ENCODE data around the gene PDE9A.

PDE9A gene

DNA sequence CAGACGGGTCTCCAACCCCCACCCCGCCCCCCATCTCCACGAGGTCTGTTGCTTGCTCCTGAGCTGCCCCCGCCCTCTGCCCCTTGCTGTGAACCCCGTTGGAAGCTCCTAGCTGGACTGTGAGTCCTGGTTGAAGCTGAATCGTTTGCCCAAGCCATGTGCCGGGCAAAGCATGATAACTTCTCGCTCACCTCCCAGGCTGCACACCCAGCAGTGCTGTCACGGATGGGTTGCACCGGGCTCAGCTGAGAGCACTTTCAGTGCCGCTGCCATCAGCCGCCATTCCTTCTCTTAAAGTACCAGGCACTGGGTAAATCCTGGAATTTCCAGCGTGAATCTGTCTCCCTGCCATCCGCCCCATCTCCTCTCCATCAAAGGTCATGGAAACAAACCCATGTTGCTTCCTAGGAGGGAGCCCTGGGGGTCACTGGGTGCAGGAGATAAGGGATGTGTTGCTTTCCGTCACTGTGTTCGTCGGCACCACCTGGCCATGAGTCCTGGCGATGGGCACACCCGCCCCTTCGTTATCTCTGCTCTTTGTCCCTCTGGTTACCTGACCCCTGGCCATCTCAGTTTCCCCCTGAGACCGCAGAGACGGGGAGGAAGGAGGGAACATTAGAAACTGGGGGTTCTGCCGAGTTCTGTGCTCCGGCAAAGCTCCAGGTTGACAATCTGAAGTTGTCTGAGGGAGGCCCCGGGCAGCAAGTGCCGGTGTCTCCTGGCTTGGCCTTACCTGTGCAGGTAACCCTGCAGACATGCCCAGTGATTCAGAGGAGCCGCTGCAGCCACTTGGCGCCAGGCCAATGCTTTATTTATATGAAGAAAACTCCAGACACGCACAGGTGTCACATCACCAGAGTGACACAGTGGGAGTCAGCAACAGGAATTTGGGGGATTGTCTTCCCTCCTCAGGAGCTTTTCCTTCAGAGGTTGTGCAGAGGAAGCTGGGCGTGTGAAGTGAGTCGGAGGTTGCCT, 2.7 kb downstream of the PDE9A start:
- TF ChIP-seq, protein P1, sequence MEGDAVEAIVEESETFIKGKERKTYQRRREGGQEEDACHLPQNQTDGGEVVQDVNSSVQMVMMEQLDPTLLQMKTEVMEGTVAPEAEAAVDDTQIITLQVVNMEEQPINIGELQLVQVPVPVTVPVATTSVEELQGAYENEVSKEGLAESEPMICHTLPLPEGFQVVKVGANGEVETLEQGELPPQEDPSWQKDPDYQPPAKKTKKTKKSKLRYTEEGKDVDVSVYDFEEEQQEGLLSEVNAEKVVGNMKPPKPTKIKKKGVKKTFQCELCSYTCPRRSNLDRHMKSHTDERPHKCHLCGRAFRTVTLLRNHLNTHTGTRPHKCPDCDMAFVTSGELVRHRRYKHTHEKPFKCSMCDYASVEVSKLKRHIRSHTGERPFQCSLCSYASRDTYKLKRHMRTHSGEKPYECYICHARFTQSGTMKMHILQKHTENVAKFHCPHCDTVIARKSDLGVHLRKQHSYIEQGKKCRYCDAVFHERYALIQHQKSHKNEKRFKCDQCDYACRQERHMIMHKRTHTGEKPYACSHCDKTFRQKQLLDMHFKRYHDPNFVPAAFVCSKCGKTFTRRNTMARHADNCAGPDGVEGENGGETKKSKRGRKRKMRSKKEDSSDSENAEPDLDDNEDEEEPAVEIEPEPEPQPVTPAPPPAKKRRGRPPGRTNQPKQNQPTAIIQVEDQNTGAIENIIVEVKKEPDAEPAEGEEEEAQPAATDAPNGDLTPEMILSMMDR (IDR thresholded peaks at IDR 0.05; ENCODE audit: extremely low read depth, missing control alignments), result no peak
- no peak for DNase-seq (ENCODE audit: low spot score)

DNA sequence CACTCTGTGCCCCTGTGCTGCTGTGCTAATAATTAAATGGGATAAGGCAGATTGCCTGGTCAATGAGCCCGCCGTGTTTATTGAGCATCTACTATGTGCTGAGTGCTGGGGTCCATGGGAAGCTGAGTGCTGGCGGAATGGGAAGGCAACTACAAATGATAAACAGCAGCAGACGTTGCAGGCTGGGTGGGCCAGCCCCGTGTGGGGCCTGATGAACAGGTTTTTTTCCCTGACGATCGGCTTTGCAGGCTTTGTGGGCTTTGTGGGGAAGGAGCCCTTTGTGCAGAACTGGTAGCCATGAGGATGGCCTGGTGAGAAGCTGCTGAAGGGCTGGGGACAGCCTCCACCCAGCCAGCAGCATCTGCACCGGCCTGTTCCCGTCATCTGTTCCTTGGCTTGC, 3.5 kb downstream of the PDE9A start:
- TF ChIP-seq, protein P1 (IDR thresholded peaks at IDR 0.05; ENCODE audit: extremely low read depth, missing control alignments), result no peak
- DNase-seq (ENCODE audit: low spot score), result no peak

DNA sequence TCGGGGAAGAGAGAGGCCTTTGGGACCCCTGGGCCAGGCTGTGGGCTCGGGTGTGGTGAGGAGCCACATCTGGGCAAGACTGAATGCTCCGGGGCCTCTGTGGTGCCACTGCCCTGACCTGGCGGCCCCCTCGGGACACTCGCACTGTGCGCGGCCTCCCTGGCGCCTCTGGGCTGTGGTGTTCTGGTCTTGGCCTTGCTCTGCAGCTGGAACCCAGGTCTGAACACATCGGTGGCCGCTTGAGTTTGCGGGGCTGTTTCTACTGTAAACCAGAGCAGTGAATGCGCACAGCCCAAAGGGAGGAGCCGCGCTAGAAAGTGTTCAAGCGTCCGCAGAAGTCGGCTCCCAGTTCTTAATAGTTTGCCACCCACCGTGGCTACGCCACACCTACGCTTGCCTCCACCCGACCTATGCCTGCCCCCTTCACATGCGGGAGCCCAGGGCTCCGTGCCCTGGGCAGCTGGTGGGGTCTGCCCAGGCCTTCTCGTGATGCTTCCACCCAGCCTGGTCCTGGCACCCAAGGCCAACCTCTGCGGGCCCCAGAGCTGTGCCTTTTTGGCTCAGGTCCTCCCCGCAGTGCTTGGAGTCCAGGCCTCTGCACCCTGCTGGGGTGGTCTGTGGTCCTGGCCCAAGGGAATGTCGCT, 4.4 kb downstream of the PDE9A start:
- TF ChIP-seq, protein P1 (IDR thresholded peaks at IDR 0.05; ENCODE audit: extremely low read depth, missing control alignments), result no peak
- no peak for DNase-seq (ENCODE audit: low spot score)

DNA sequence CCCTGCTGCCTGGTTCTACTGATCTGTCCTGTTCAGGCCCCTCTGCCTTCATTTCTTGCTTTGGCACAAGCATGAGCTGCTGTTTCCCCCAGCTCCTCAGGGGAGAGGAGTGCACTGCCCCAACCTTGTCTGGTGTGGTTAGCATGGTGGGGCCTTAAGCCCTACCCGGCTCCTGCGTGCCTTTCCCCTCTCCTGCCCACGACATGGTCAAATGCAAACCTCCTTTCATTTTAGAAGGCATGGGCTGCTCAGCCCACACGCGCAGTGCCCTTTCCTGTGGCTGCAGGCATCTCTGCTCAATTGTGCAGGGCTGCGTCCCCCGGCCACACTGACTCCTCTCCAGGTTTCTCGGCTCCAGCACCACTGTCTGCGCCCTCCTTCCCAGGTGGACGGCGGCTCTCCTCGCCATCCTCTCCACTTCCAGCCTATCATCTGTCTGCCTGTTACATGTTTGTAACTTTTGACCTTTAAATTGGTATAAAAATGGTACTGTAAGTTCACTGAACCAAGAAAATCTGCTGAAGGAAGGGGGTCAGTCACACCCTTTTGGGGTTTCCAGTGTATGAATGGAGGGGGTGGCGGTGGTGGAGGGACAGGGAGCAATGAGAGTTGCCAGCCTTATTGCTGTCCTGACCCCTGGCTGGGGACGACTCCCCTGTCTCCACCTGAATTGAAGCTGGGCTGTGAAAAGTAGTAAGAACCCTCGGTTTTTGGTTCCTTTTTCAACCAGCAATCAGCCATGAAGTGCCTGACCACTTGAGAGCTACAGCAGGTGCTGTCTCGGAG, 5.1 kb downstream of the PDE9A start:
- TF ChIP-seq, protein P1 (IDR thresholded peaks at IDR 0.05; ENCODE audit: extremely low read depth, missing control alignments), result no peak
- DNase-seq (ENCODE audit: low spot score), result no peak

DNA sequence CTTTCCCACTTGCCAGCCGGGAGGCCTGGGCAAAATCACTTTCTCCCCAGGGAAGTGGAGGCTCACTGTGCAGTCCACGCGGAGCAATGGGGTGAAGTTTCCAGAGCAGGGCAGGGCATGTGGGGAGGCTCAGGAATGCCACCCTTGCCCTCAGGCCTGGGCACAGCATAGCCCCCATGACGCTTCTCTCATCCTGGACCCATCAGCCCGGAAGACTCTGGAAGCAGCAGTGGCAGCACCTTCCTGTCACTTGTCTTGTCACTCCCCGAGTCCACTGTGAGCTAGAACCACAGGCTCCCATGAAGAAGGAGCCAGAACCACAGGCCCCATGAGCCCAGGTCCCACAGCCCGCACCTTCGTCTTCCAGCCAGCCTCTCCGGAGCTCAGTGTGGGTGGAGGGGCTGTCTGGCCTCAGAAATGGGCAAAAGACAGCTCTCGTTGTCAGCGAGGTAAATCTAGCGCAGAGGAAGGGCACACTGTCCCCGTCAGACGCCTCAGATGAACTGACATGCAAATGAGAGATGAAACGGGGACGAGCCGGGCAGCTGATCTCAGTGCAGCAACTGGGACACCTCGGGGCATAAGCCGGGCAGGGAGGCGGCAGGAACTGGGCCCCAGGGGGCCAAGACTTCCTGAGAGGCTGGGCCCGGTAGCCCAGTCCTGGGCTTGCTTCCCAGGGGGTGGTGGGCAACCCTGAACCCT, 6.1 kb downstream of the PDE9A start:
- TF ChIP-seq, protein P1 (IDR thresholded peaks at IDR 0.05; ENCODE audit: extremely low read depth, missing control alignments), result no peak
- no peak for DNase-seq (ENCODE audit: low spot score)

DNA sequence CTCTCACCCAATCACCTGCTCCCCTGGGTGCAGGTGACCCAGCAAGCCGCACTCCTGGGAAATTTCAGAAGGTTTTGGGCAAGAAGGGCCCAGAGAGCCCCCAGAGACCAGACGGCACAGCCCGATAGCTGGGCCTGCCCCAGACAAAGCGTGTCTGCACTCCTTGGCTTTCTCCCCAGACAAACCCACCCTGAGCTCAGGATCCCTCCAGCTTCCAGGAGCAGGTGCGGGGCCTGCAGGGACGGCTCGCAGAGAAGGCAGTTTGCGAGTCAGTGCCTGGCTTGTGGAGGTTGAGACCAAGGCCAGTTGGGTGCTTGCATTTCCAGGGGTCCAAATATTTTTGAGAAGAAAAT, 6.7 kb downstream of the PDE9A start:
- DNase-seq (ENCODE audit: low spot score), result no peak
- TF ChIP-seq, protein P1 (IDR thresholded peaks at IDR 0.05; ENCODE audit: extremely low read depth, missing control alignments), result no peak
